Cerebellar nuclear complex (tissue), 1 donor: ENCODE data around the gene PRKN.

Experiments used
- DNase-seq, 2 experiments: peaks; one replicate each; lab custom pipeline; 2025; lab: John Stamatoyannopoulos, UW

Gene PRKN

DNA sequence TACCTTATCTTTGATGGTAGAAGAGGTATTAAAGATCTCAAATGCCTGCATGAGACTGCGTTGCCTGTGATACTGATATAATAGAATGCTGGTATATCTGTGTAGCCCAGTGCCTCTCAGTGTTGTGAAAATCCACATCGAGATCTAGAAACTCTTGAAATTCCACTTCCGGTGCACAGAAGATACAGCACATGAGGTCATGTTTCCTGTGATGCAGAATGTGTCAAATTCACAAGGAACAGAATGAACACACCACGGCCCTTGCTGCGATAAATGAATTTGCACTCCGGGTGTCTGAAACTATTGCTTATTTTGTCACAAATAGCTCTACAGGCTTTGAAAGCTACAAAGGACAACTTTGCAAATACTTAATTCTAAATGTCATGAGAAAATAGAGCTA lies 765.8 kb downstream of the PRKN start:
- no peak for DNase-seq

DNA sequence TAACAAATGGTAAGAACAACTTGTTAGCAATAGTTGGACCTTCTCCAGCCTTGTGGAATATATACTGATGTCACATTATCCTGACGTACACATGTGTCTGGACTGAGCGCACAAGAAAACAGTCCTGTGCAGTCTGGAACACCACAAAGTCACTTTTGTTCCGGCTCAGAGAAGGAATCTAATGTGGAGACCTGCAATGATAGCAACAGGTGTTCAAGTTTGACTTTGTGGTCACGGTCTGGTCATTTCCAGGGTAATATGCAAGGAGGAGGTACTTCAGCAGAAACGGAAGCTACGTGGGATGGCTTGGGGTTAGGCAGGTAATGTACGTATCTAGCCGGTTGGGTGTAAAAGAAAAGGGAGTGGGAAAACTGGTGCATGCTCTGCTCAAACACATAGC lies 766.5 kb downstream of the PRKN start:
- DNase-seq = no peak

DNA sequence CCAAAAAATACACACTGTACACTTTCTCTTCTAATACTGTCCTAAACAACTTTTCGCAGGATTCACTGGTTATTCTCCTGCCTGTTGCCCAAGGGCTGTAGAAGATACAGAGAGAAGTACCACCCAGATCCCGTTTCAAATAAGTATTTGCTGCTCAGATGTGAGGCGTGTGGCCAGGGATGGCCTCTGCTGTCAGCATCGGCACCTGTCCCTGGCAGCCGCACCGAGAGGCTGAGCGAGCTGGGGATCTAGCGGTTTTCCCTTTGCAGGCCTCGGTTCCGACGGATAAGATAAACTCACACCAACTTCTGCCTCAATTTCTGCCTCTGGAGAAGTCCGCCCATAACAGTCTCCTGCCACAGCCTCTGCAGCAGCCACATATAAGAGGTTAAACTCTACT lies 768.5 kb downstream of the PRKN start:
- DNase-seq = no peak

DNA sequence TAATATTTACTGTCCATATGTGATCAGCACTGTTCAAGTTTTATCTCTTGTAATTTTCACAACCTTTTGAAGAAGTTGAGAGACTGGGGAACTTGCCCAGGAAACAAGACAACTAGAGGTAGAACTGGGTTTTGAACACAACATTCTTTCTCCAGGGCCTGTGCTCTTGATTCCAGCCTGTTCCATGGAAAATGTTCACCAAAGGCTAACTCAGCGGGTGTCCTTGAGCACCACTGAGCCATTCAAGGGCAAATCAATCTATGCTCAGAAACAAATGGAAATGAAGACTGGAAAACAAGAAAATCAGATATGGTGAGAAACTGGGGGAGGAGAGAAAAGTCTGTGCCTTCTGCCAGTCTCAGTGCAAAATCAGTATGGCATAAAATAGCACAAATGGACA lies 771.5 kb downstream of the PRKN start:
- DNase-seq = no peak

DNA sequence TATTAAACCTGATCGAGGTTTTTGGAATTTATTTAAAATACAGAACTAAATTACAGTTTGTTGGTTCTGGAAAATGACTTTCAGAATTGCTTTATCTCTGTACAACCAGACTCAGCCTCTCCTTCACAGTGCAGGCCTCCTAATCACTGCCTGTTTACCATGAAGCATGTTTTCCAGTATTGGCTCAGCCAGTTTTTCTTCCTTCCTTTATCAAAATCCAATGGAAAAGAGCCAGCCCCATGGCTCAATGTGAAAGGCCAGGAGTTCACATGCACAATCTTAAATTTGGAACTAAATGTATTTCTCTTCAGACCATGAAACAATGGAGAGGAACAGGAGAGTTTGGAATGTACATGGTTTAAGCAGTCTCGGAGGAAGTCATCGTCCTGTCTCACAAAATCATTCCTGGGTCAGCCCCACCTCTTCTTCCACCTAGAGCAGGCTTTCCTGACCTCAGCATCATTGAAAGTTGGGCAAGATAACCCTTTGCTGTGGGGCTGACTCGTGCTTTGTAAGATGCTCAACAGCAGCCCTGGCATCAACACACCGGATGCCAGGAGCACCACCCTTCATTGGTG lies 772.8 kb downstream of the PRKN start:
- no peak for DNase-seq

DNA sequence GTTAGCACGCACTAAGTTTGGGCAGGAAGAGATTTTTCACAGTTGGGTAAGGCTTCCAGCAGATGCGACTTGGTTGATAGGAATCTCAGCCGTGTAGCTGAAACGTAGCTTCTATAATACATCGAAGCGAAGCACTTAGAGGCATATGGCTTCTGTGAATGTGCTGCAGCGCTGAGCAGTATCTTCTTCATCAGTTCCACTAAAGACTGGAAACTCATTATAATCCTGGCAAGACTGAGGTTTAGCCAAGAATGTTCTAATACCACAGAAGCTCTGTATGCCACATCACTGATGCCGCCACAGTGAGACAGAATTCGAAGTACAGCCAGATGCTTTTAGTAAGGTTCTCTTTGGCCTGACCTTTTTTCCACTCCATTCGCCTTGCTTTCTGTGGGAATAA lies 773.5 kb downstream of the PRKN start:
- no peak for DNase-seq

DNA sequence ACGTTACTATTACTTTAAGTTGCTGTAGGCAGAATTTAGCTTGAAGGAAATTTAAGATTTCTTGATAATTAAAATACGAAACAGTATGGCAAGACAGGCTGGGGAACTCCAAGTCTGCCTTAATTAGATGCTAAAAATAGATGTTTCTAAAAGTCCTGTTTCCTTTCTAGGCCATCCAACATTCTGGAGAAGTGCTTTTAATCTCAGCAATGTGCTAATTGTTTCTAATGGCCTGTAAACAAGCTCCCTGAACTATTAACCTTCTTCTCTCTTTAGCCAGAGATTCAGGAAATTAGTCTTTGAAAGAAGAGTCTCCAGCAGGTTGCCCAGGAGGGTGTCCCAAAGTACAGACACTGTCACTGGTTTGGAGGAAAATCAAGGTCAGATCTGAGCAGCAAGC lies 776.4 kb downstream of the PRKN start:
- no peak for DNase-seq

DNA sequence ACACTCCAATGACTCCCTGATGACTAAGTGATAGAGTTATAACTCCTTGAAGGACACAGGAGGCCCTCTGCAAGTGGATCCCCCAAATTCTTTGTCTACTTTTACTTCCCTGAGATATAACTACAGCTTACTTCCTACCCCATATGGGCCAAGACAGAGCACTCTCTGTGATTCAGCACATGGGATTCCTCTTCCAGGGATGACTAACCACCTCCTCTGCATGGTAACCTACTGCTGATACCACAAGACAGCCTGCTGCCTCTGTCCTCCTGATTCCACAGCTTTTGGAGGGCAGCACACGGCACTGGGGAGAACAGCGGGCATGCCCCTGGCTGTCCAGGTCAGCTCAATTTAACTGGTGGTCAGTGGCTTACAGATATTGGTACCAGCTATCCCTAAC lies 778.0 kb downstream of the PRKN start:
- no peak for DNase-seq

DNA sequence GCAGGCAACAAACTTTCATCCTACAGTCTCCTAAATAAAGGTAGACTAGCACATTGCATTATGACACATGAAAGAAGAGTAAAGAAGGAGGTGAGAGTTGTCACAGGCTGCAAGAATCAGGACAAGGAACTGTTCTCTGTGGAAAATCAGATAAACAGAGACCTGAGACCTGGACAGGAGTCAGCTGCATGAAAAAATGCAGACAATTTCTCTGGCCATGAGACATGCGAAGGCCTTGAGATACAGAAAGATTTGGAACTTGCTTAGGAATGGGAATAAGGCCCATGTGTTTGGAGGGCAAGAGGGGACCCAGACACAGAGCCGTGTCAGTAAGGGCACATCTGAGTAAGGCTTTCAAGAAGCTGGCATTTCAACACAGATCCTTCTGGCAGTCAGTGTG lies 779.1 kb downstream of the PRKN start:
- no peak for DNase-seq

DNA sequence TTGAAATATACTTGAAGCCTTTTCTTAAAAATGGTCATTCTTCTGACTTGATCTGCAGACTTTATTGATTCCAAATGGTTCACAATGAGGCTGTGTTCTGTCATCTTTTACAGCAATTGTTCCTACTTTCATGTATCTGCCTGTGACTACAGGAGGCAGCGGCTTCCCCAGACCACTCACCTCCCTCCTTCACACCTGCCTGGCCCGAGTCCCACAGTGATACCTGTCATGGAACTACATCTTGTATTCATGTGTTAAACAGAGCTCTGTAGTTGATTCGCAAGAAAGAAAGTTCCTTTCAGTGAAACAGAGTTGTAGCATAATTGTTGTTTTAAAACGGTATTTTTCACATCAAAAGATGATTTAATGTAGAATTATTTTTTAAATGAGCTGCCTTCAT lies 780.2 kb downstream of the PRKN start:
- DNase-seq = no peak

DNA sequence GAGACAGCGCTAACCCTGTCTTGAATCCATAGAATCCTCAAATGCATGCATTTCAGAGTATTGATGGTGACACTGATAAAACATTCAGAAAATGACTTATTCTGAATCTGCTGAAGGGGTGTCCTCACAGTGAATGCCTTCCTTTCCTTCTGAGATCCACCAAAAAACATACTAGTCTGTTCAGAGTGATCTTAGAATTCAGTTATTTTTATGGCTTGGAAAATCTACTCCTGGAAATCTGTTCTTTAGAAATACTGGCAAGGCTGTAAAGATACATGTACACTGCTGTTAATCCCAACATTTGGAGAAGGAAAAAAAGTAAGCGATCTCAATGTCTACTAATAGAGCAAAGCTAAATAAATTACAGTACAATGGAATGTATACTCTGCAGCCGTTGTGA lies 781.1 kb downstream of the PRKN start:
- DNase-seq = no peak

DNA sequence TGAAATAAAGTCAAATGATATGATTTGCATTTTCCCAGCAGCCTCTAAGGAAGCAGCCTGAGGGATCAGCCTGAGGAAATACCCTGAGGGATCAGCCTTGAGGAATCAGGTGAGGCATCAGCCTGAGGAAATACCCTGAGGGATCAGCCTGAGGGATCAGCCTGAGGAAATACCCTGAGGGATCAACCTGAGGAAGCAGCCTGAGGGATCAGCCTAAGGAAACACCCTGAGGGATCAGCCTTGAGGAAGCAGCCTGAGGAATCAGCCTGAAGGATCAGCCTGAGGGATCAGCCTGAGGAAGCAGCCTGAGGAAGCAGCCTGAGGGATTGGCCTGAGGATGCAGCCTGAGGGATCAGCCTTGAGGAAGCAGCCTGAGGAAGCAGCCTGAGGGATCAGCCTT lies 784.0 kb downstream of the PRKN start:
- DNase-seq = no peak

DNA sequence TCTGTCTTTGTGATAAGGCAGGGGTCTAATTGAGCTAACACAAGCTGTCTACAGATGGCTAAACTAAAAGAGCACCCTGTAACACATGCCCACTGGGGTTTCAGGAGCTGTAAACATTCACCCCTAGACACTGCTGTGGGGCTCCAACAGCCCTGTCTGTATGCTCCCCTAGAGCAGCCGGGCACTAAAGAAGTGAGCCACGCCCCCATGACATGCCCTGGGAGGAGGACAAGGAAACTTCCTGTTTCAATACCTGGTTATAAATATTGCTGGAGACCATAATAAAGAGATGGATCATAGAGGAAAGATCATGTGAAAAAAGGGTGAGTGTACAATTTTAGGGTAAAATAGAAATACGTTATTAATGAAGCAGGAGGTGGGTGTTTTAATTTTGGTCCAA lies 786.0 kb downstream of the PRKN start:
- DNase-seq = no peak

DNA sequence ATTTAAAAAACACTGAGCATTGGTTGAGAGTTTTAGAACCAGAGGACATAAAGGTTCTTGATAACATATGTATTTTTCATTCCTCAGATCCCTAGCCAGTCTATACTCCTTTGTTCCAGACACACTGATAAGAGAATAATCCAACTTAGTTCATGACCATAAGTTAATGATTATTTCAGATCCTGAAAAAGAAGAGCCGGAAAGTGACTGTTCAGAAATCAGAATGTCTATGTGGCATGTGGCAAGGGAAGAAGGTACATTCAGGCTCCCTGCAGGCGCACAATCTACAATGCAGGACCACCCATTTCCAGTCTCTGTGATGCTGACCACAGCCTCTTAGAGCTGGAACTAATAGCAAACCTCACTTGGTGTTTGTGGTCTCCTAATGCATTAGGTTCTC lies 787.0 kb downstream of the PRKN start:
- DNase-seq = no peak

DNA sequence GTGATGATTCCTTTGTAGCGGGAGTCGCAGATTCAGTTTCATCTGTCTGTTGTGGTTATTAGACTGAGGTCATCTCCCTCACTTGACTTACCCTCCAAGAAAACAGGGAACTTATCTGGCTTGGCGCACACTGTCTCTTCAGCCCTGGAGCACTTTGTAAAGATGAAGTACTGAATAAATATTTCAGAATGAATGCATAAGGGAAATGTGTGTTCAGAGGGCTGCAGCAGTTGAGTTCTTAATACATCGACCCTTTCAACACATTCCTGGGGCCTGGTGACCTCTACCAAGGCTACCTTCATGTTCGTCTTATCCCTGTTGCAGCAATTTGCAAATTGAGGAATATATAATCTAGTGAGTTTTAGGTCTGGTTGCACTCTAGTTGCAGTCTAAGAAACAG lies 801.2 kb downstream of the PRKN start:
- DNase-seq = no peak

DNA sequence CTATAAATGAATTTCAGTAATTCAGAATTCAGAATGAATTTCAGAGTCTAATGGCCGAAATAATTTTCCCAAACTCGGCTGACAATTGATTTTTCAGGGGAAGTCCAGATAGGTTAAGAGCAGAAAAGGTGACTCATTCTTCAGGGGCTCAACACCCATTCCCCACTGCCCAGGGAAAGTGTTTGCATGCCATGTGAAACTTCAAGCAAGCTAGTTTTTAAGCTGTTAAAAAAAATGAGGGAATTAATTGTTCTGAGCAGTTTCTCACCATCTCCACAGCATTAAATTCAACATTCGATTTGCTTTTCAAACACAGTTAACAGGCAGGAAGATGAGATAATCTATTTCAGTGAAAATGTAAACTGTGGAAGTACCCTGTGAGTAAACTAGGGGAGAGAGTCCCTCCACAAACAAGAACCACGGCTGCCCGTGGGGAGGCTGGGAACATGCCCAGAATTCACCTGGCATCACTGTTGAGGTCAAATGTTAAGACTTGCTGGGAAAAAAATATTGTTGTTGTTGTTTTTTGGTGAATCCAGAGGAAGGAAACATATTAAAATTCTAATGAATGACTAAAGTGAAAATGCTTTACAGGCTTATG lies 803.0 kb downstream of the PRKN start:
- no peak for DNase-seq

DNA sequence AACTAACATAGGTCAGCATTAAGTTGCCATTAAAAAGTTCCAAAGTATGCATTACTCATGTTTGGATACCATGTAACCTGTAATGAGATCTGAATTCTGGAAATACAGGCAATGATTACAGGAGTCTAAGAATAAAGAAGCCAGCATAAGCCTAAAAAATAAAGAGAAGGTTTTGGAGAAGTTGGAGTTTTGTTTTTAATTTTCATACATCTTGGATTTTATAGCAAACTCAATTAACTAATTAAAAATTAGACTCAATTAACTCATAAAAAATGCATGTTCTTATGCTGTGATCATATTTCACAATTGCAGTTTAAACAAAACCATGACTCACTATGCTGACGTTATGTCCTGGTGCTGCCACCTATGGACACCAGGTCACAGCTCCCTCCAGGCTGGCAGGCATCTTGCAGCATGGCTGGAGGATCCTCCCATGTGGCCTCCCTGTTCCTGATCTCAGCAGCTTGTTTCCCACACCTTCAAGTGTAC lies 804.9 kb downstream of the PRKN start:
- DNase-seq = no peak

DNA sequence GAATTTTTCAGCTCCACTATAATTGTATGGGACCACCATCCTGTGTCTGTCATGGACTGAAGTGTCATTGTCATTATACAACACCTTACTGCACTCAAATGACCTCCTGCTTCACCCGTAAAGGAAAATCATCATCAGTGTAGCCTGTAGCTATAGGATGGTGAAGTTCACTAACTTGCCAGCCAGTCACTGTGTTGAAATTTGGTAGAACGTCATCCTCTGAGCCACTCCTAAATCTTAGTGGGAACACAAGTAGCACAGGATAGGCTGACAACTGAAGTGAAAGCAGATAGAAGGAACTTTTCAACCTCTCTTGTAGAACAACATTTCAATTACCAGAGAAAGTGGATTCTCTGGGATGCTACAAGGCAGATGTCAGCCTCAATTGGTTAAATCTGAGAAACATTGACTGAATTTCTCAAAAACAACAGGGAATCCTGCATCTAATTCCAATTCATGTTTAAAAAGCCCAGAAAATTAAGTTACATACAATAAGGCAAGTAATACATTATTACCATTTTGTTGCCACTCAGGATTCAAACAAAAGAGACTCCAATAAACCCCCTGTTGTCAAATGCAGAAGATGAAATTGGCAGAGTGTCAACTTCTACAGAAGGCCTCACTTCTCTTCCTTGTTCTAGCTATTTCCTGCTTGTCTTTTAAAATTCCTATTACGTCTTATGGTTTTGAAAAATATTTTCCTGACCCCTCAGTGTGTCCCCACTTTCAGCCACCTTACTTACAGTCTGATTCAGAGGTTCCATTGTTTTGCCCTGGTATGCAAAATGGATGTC lies 805.8 kb downstream of the PRKN start:
- no peak for DNase-seq

DNA sequence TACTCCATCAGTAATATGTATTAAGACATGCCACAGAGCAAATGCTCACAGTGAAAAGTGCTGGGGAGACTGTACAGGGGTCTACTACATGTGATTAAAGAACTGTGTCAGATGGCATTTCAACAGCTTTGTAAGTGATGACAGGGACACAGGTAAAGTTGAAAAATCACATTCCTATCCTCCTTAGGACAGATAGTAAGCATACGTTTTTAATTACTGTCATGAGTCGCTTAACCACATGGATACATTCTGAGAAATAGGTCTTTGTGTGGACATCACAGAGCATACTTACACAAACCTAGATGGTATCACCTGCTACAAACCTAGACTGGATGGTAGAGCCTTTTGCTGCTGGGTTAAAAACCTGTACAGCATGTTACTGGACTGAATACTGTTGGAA lies 807.9 kb downstream of the PRKN start:
- no peak for DNase-seq

DNA sequence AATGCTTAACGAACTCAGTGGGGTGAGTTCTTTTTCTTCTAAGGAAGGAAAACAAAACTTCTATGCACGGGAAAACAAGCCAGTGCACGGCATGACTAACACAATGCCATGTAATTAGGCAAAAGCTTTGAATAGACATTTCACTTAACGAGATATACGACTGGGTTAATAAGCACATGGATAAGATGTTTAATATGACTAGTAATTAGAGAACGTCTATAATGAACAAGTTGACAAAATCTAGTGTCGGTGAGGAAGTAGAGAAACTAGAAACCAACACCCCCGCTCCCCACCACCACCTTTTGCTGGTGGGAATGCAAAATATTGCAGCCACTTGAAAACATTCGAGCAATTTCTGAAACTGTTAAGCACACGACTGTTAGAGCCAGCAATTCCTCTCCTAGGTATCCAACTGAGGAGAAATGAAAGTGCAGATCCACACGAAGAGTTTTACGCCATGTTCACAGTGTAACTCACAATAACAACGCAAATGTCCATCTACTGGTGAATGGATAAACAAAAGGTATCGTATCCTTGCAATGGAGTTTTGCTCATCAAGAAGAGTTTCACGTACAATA lies 808.8 kb downstream of the PRKN start:
- DNase-seq = no peak

DNA sequence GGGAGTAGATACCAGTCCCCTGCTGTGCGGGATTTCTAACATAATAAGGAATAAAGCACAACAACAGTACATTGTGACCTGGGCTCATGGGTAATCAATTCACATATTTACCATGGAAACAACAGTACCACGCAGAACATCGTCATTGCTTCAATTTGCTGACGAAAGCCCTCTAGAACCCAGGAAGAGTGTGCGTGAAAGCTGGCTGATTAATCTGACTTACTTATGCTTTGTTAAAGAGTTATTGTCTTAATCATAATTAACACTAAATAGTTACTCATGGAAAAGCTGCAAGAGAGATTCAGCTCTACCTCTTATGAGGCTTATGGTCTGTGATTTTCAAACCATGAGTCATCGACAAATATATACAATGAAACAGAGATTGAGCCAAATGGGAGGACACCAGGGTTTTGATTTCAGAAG lies 809.4 kb downstream of the PRKN start:
- no peak for DNase-seq

DNA sequence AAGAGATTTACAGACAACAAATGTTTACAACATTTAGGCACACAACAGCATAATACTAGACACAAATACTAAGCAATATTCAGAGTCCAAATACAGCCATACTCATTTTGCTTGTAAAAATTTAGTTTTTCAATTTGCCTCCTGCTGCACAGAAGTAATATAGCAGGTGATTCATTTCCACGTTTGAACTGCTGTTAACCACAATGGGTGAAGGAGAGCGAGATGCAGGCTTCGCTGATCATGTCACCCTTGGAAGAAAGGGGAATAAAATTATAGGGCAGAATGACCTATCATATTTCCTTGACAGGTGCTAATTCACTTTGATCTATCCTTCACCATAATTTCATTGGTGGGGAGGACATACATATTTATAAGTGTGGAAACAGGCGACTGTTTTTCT lies 809.9 kb downstream of the PRKN start:
- DNase-seq = no peak

DNA sequence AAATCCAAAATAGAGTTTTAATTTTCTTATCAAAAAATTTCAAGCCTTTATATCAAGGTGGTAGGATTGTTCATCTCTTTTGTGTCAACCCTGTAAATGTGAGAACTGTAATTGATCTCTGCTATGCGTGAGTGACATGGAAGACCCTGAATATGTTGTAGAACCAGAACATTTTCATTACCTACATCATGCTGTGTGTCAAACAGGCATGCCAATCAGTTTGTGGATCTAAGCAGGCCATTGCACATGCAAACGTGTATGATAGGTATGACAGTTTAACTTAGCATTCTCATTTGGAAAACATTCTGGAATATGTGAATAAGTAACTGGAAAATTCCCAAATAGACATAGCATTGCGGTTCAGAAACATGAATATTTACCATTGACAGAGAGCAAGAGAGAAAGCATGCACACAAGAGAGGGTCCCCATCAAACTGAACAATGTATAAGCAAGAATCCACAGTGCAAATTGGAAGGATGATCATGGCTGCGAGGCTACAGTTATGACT lies 812.1 kb downstream of the PRKN start:
- DNase-seq = no peak
